ENCODE measurements around the gene FBXO47.

GRCh38 chr17:38980490-38981217 lies 13.5 kb upstream of the FBXO47 start:
- TF ChIP-seq SUZ12 (IDR thresholded peaks at IDR 0.05) (no peak), L3MBTL2 (conservative IDR thresholded peaks at IDR 0.05) (no peak), HDGF (IDR thresholded peaks at IDR 0.05; ENCODE audit: borderline replicate concordance) (no peak), FOXA1 (IDR thresholded peaks at IDR 0.05) (no peak), NFRKB (IDR thresholded peaks at IDR 0.05) (no peak), FOXM1 (IDR thresholded peaks at IDR 0.05; ENCODE audit: borderline replicate concordance) (no peak), SP1 (IDR thresholded peaks at IDR 0.05) (no peak), PKNOX1 (IDR thresholded peaks at IDR 0.05) (no peak)

Data from HEK293T (cell line).